Loucy (cell line): ENCODE results near the gene IGFLR1.

Experiments
- H2AFZ ChIP-seq: fragments of 200-600 bp; sonication (generic); 2 replicates; pipeline ENCODE4 v1.6.0; 2016; ENCODE audit warnings: antibody characterized with exemption, mild to moderate bottlenecking, low read length, moderate library complexity
- H3F3A ChIP-seq: fragments of 200-600 bp; 2 replicates; pipeline ENCODE4 v1.6.0; 2016; ENCODE audit warnings: antibody characterized with exemption, low read depth, mild to moderate bottlenecking
- H3K27me3 ChIP-seq: fragments of 200-600 bp; sonication (generic); 2 replicates; pipeline ENCODE4 v1.6.1; 2014; ENCODE audit warnings: low read length, mild to moderate bottlenecking; ENCODE audit not compliant: insufficient read depth, poor library complexity, severe bottlenecking
- H3K36me3 ChIP-seq: fragments of 200-600 bp; sonication (generic); 2 replicates; pipeline ENCODE4 v1.6.1; 2016; ENCODE audit warnings: low read length; ENCODE audit not compliant: insufficient read depth
- H3K4me1 ChIP-seq: fragments of 200-600 bp; sonication (generic); 2 replicates; pipeline ENCODE4 v1.5.1; 2014; ENCODE audit warnings: low read length, mild to moderate bottlenecking; ENCODE audit not compliant: insufficient read depth, poor library complexity, severe bottlenecking
- H3K4me2 ChIP-seq: fragments of 200-600 bp; sonication (generic); 2 replicates; pipeline ENCODE4 v1.6.0; 2014; ENCODE audit warnings: antibody characterized with exemption, low read length, low read depth, mild to moderate bottlenecking; ENCODE audit not compliant: poor library complexity, severe bottlenecking
- H3K4me3 ChIP-seq: fragments of 200-600 bp; sonication (generic); 2 replicates; pipeline ENCODE4 v1.5.1; 2014; ENCODE audit warnings: low read length, mild to moderate bottlenecking, mixed read lengths; ENCODE audit not compliant: poor library complexity, severe bottlenecking
- H3K79me2 ChIP-seq: fragments of 200-600 bp; sonication (generic); 2 replicates; pipeline ENCODE4 v1.6.1; 2014; ENCODE audit warnings: low read length; ENCODE audit not compliant: insufficient read depth
- H3K9ac ChIP-seq: fragments of 200-600 bp; sonication (generic); 2 replicates; pipeline ENCODE4 v1.6.0; 2014; ENCODE audit warnings: mild to moderate bottlenecking, low read depth, low read length, moderate library complexity; ENCODE audit not compliant: poor library complexity, severe bottlenecking
- H3K9me2 ChIP-seq: fragments of 200-600 bp; sonication (generic); replicated peaks from 2 replicates; pipeline ENCODE4 v1.6.1; 2016; ENCODE audit warnings: low read depth, low read length, mixed read lengths
- H3K9me3 ChIP-seq: fragments of 200-600 bp; sonication (generic); 2 replicates; pipeline ENCODE4 v1.6.1; 2014; ENCODE audit warnings: mild to moderate bottlenecking, antibody characterized with exemption, low read length, low read depth; ENCODE audit not compliant: insufficient read depth
- H4K20me1 ChIP-seq: fragments of 200-600 bp; sonication (generic); 2 replicates; pipeline ENCODE4 v1.6.0; 2014; ENCODE audit warnings: antibody characterized with exemption, low read length, mild to moderate bottlenecking; ENCODE audit not compliant: insufficient read depth, poor library complexity, severe bottlenecking
- CTCF ChIP-seq: fragments of 200-600 bp; sonication (generic); conservative IDR thresholded peaks from 2 replicates; pipeline ENCODE4 v1.5.1; 2014; ENCODE audit warnings: mild to moderate bottlenecking, antibody characterized with exemption, low read length
- EZH2phosphoT487 ChIP-seq: fragments of 200-600 bp; IDR thresholded peaks from 2 replicates; pipeline ENCODE4 v1.6.1; 2018; ENCODE audit warnings: antibody characterized with exemption, mild to moderate bottlenecking, moderate library complexity, borderline replicate concordance

Gene IGFLR1

GRCh38 chr19:35712567-35713505, 29.4 kb downstream of the IGFLR1 start:
- H3K4me2 ChIP-seq, result no peak overlapping the region
- H3K9ac ChIP-seq, result no peak overlapping the region
- H3K9me3 ChIP-seq, result no peaks in the 10 kb centered on the region
- H3K79me2 ChIP-seq, result peaks cover 8% of the 10 kb centered on the region
- no peak overlapping the region for H3K4me3 ChIP-seq
- H3K4me1 ChIP-seq, result peaks cover 14% of the 10 kb centered on the region
- no peaks in the 10 kb centered on the region for H3K9me2 ChIP-seq
- no peaks in the 10 kb centered on the region for H4K20me1 ChIP-seq
- no peaks in the 10 kb centered on the region for H3F3A ChIP-seq
- no peaks in the 10 kb centered on the region for H3K36me3 ChIP-seq
- no peak for TF ChIP-seq CTCF
- no peak for TF ChIP-seq EZH2phosphoT487
- no peaks in the 10 kb centered on the region for H3K27me3 ChIP-seq
- H2AFZ ChIP-seq, result no peak overlapping the region

- Histone ChIP-seq H3K36me3 (no peaks in the 10 kb centered on the region), H3K27me3 (no peaks in the 10 kb centered on the region), H4K20me1 (no peaks in the 10 kb centered on the region), H3F3A (no peaks in the 10 kb centered on the region), H2AFZ (no peak overlapping the region), H3K9me2 (no peaks in the 10 kb centered on the region), H3K4me1 (peaks cover 10% of the 10 kb centered on the region), H3K9me3 (no peaks in the 10 kb centered on the region), H3K4me2 (no peak overlapping the region), H3K9ac (no peak overlapping the region), H3K4me3 (no peak overlapping the region), H3K79me2 (peaks cover 8% of the 10 kb centered on the region)
- TF ChIP-seq EZH2phosphoT487, result no peak
- no peak for TF ChIP-seq CTCF
Observed at GRCh38 chr19:35710784-35711723, 31.2 kb downstream of the IGFLR1 start.

- no peaks in the 10 kb centered on the region for H3K4me1 ChIP-seq
- no peak overlapping the region for H3K9ac ChIP-seq
Observed at GRCh38 chr19:35708391-35708790, 33.9 kb downstream of the IGFLR1 start.

More at GRCh38 chr19:35708391-35708790, 33.9 kb downstream of the IGFLR1 start:
- H3K79me2 ChIP-seq, result no peaks in the 10 kb centered on the region
- H3K27me3 ChIP-seq, result no peaks in the 10 kb centered on the region
- H3K9me3 ChIP-seq, result no peaks in the 10 kb centered on the region
- no peaks in the 10 kb centered on the region for H3K9me2 ChIP-seq
- H3F3A ChIP-seq, result no peaks in the 10 kb centered on the region
- no peak for TF ChIP-seq CTCF
- TF ChIP-seq EZH2phosphoT487, result no peak
- H3K4me2 ChIP-seq, result no peak overlapping the region
- no peaks in the 10 kb centered on the region for H3K36me3 ChIP-seq
- no peak overlapping the region for H2AFZ ChIP-seq
- no peak overlapping the region for H3K4me3 ChIP-seq
- no peaks in the 10 kb centered on the region for H4K20me1 ChIP-seq
